ENCODE results near the gene DUS1L. TPM values are rescaled to one million over a fixed set of nuclear protein-coding genes. Genes with fewer than 3 reads are reported as not detected.

DUS1L gene
- total RNA-seq, 1 experiment from 2014 or later = 176 TPM

DNA sequence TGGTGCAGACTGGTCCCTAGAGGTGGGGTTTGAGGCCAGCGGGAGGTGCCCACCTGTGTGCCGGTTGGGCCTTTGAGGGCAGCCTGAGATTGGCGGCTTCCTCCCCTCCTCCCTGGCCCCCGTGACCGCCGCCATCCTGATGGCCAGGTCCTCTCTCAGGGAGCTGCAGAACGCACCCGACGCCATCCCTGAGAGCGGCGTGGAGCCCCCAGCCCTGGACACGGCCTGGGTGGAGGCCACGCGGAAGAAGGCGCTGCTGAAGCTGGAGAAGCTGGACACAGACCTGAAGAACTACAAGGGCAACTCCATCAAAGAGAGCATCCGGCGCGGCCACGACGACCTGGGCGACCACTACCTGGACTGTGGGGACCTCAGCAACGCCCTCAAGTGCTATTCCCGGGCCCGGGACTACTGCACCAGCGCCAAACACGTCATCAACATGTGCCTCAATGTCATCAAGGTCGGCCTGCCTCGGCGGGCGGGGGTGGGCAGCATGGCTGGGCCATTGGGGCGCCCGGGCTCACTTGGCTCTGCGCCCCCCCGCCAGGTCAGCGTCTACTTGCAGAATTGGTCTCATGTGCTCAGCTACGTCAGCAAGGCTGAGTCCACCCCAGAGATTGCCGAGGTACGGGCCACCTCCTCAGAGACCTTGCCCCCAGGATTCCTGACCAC lies 11.1 kb downstream of the DUS1L start:
- RAD21 ChIA-PET (ENCODE audit: low non-redundant PET in 1 of 2, low total read pairs in 2 of 2, uncharacterized antibody in 2 of 2, unreplicated experiment in 2 of 2) = interaction anchor here in 1 of 2 experiments (1.2 kb wide), 1 partner anchor 24 kb away, joined by 3 read pairs; no protein-coding TSS in a partner anchor
- no peak overlapping the region for H3K9ac ChIP-seq (ENCODE audit: low read length)
- CTCF ChIA-PET = interaction anchor here (0.8 kb wide), 1 partner anchor 17 kb away, joined by 3 read pairs; the partner anchor contains the start of gene DCXR

More for the DNA sequence above, 11.1 kb downstream of the DUS1L start:
- Histone ChIP-seq H3K27me3 (ENCODE audit: insufficient read depth, low read length) (no peaks in the 10 kb centered on the region), H3K4me3 (replicated peaks in 1 of 2; ENCODE audit: low read depth in 1 of 2, low read length in 2 of 2) (no peak overlapping the region), H3K79me2 (ENCODE audit: insufficient read depth, low read length) (peaks cover 41% of the 10 kb centered on the region), H3K9me3 (ENCODE audit: control insufficient read depth in 1 of 2, insufficient read depth in 1 of 2, low read depth in 1 of 2, low read length in 2 of 2) (no peaks in the 10 kb centered on the region), H4K20me1 (ENCODE audit: insufficient read depth) (no peaks in the 10 kb centered on the region; the same call in 1 of the 2 replicates), H2AFZ (ENCODE audit: low read depth, low read length, poor library complexity, severe bottlenecking) (no peak overlapping the region), H3K36me3 (ENCODE audit: control insufficient read depth in 1 of 2, insufficient read depth in 2 of 2, low read length in 2 of 2) (peaks cover 13 to 50% of the 10 kb centered on the region in 2 experiments; a peak in 3 of 4 replicates), H3K27ac (ENCODE audit: low read depth, low read length) (no peak overlapping the region; the same call in 1 of the 2 replicates), H3K9me2 (ENCODE audit: insufficient read depth) (no peaks in the 10 kb centered on the region), H3K4me2 (ENCODE audit: low read length) (no peak overlapping the region), H3K4me1 (ENCODE audit: control insufficient read depth in 1 of 2, insufficient read depth in 2 of 2, low read length in 2 of 2) (peaks cover 13 to 34% of the 10 kb centered on the region in 2 experiments; a peak in 3 of 4 replicates)
- ATAC-seq (no peak), DNase-seq (ENCODE audit: low read depth, low spot score) (no peak)
- POLR2A ChIA-PET = no interaction called here
- BruUV-seq (replicated peaks) = no TSS peak
- intact Hi-C loops (cut with micrococcal nuclease) = no loop called here
- no peak for TF ChIP-seq SIN3A (IDR thresholded peaks at IDR 0.05; ENCODE audit: low read depth)
- TF ChIP-seq CBX3 (IDR thresholded peaks at IDR 0.05; ENCODE audit: low read depth) = no peak
- TF ChIP-seq CEBPB (IDR thresholded peaks at IDR 0.05; ENCODE audit: low read depth) = no peak
- TF ChIP-seq ATF3 (IDR thresholded peaks at IDR 0.05) = no peak
- TF ChIP-seq ZFX (IDR thresholded peaks at IDR 0.05) = no peak
- no peak for TF ChIP-seq ZNF274 (IDR thresholded peaks at IDR 0.05; ENCODE audit: low read depth, low read length)
- TF ChIP-seq SP1 (IDR thresholded peaks at IDR 0.05; ENCODE audit: low read depth) = no peak
- no peak for TF ChIP-seq SRF (IDR thresholded peaks at IDR 0.05; ENCODE audit: low read depth)
- TF ChIP-seq, protein P1, sequence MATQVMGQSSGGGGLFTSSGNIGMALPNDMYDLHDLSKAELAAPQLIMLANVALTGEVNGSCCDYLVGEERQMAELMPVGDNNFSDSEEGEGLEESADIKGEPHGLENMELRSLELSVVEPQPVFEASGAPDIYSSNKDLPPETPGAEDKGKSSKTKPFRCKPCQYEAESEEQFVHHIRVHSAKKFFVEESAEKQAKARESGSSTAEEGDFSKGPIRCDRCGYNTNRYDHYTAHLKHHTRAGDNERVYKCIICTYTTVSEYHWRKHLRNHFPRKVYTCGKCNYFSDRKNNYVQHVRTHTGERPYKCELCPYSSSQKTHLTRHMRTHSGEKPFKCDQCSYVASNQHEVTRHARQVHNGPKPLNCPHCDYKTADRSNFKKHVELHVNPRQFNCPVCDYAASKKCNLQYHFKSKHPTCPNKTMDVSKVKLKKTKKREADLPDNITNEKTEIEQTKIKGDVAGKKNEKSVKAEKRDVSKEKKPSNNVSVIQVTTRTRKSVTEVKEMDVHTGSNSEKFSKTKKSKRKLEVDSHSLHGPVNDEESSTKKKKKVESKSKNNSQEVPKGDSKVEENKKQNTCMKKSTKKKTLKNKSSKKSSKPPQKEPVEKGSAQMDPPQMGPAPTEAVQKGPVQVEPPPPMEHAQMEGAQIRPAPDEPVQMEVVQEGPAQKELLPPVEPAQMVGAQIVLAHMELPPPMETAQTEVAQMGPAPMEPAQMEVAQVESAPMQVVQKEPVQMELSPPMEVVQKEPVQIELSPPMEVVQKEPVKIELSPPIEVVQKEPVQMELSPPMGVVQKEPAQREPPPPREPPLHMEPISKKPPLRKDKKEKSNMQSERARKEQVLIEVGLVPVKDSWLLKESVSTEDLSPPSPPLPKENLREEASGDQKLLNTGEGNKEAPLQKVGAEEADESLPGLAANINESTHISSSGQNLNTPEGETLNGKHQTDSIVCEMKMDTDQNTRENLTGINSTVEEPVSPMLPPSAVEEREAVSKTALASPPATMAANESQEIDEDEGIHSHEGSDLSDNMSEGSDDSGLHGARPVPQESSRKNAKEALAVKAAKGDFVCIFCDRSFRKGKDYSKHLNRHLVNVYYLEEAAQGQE (IDR thresholded peaks at IDR 0.05; ENCODE audit: low read depth) = no peak
- no peak for TF ChIP-seq EZH2phosphoT487 (IDR thresholded peaks at IDR 0.05; ENCODE audit: borderline replicate concordance)
- no peak for TF ChIP-seq ZBTB33 (IDR thresholded peaks at IDR 0.05; ENCODE audit: extremely low read depth, insufficient replicate concordance, low read length)
- no peak for TF ChIP-seq ELF1 (IDR thresholded peaks at IDR 0.05; ENCODE audit: borderline replicate concordance, low read depth)
- TF ChIP-seq RAD21 (IDR thresholded peaks at IDR 0.05; ENCODE audit: low read depth) = no peak
- no peak for TF ChIP-seq POLR2A (IDR thresholded peaks at IDR 0.05; ENCODE audit: borderline replicate concordance, extremely low read depth, insufficient read depth, insufficient read length)
- TF ChIP-seq TCF7L2 (IDR thresholded peaks at IDR 0.05; ENCODE audit: borderline replicate concordance, extremely low read depth, insufficient read depth, insufficient read length) = no peak
- TF ChIP-seq, protein P2, sequence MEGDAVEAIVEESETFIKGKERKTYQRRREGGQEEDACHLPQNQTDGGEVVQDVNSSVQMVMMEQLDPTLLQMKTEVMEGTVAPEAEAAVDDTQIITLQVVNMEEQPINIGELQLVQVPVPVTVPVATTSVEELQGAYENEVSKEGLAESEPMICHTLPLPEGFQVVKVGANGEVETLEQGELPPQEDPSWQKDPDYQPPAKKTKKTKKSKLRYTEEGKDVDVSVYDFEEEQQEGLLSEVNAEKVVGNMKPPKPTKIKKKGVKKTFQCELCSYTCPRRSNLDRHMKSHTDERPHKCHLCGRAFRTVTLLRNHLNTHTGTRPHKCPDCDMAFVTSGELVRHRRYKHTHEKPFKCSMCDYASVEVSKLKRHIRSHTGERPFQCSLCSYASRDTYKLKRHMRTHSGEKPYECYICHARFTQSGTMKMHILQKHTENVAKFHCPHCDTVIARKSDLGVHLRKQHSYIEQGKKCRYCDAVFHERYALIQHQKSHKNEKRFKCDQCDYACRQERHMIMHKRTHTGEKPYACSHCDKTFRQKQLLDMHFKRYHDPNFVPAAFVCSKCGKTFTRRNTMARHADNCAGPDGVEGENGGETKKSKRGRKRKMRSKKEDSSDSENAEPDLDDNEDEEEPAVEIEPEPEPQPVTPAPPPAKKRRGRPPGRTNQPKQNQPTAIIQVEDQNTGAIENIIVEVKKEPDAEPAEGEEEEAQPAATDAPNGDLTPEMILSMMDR (IDR thresholded peaks at IDR 0.05 in 2 of 3, conservative IDR thresholded peaks at IDR 0.05 in 1 of 3; ENCODE audit: borderline replicate concordance in 1 of 3, insufficient read depth in 1 of 3, low read depth in 2 of 3, low read length in 2 of 3) = no peak
